SU-DHL-6 (cell line): Measurements from ENCODE around the gene MRGPRF.

ENCODE experiments used
- H2AFZ ChIP-seq: fragments of 200-600 bp; sonication (generic); 2 replicates; pipeline ENCODE4 v1.6.1; 2014; ENCODE audit warnings: low read depth, mild to moderate bottlenecking, moderate library complexity, mixed read lengths, antibody characterized with exemption, low read length; ENCODE audit not compliant: severe bottlenecking
- H3F3A ChIP-seq: fragments of 200-600 bp; shearing (Covaris generic); 2 replicates; pipeline ENCODE4 v1.6.0; 2016; ENCODE audit warnings: antibody characterized with exemption, mild to moderate bottlenecking; ENCODE audit not compliant: insufficient read depth
- H3K27ac ChIP-seq: fragments of 200-600 bp; sonication (generic); 2 replicates; pipeline ENCODE4 v1.5.1; 2016; ENCODE audit warnings: low read depth, mild to moderate bottlenecking, low read length, moderate library complexity, mixed read lengths
- H3K27me3 ChIP-seq: fragments of 200-600 bp; sonication (generic), shearing (Covaris generic); 2 replicates; pipeline ENCODE4 v1.6.0; 2014; ENCODE audit warnings: mild to moderate bottlenecking, low read length
- H3K36me3 ChIP-seq: fragments of 200-600 bp; sonication (generic); 2 replicates; pipeline ENCODE4 v1.6.1; 2014; ENCODE audit warnings: mild to moderate bottlenecking, low read length, mixed read lengths
- H3K4me2 ChIP-seq: fragments of 300-600, 200-600 bp; shearing (Covaris generic), sonication (generic); 2 replicates; pipeline ENCODE4 v1.6.0; 2014; ENCODE audit warnings: low read length, low read depth, mild to moderate bottlenecking; ENCODE audit not compliant: poor library complexity, severe bottlenecking
- H3K4me3 ChIP-seq: fragments of 200-600 bp; sonication (generic); 2 replicates; pipeline ENCODE4 v1.5.1; 2014; ENCODE audit warnings: antibody characterized with exemption, low read length, mild to moderate bottlenecking, mixed read lengths; ENCODE audit not compliant: insufficient read depth, poor library complexity, severe bottlenecking
- H3K79me2 ChIP-seq: fragments of 200-600 bp; sonication (generic); 2 replicates; pipeline ENCODE4 v1.6.1; 2014; ENCODE audit warnings: mild to moderate bottlenecking, low read length, moderate library complexity; ENCODE audit not compliant: insufficient read depth
- H3K9ac ChIP-seq: fragments of 200-600 bp; sonication (generic); 2 replicates; pipeline ENCODE4 v1.7.0; 2014; ENCODE audit warnings: mild to moderate bottlenecking, low read length
- H3K9me2 ChIP-seq: fragments of 200-600 bp; sonication (generic); replicated peaks from 2 replicates; pipeline ENCODE4 v1.6.1; 2014; ENCODE audit warnings: low read length; ENCODE audit not compliant: insufficient read depth
- H3K9me3 ChIP-seq: fragments of 200-600 bp; sonication (generic); 2 replicates; pipeline ENCODE4 v1.6.1; 2014; ENCODE audit warnings: low read length, mixed read lengths; ENCODE audit not compliant: insufficient read depth
- H4K20me1 ChIP-seq: fragments of 200-600 bp; sonication (generic); 2 replicates; pipeline ENCODE4 v1.6.1; 2014; ENCODE audit warnings: low read depth, mild to moderate bottlenecking, antibody characterized with exemption, low read length, moderate library complexity, mixed read lengths
- CTCF ChIP-seq: fragments of 200-600 bp; sonication (generic); IDR thresholded peaks from one replicate; pipeline ENCODE4 v1.5.1; 2017; ENCODE audit warnings: antibody characterized with exemption, mild to moderate bottlenecking, low read length, moderate library complexity; ENCODE audit not compliant: insufficient read depth, poor library complexity, severe bottlenecking
- EZH2phosphoT487 ChIP-seq: fragments of 200-600 bp; sonication (generic), shearing (Covaris generic); conservative IDR thresholded peaks from 2 replicates; pipeline ENCODE4 v1.6.1; 2018; ENCODE audit warnings: mild to moderate bottlenecking, antibody characterized with exemption, low read length, moderate library complexity, mixed read lengths

MRGPRF gene

DNA sequence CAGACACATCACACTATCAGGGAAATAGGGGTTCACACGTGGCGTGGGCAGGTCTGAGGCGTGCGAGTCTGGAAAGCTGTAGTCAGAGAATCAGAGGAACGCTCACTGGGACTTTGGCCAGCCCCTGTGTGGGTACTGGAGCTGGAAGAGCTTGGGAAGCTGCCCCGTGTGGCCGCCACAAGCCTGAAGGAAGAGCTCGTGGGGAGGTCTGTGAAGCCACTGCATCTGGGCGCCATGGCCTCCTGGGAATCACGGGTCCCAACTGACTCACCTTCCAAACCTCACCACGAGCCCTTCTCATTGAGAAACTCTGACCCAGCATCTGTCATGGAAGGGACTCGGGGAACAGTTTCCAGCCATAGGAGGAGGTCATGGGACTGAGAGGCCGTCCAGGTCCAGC is 5.9 kb upstream of the MRGPRF start:
- Histone ChIP-seq H3K4me3 (no peak overlapping the region), H3K36me3 (no peaks in the 10 kb centered on the region), H3F3A (no peaks in the 10 kb centered on the region), H3K27ac (no peak overlapping the region), H3K9ac (no peak overlapping the region), H2AFZ (no peak overlapping the region), H3K9me3 (no peaks in the 10 kb centered on the region), H3K4me2 (no peak overlapping the region), H3K79me2 (no peaks in the 10 kb centered on the region), H4K20me1 (no peaks in the 10 kb centered on the region), H3K9me2 (no peaks in the 10 kb centered on the region), H3K27me3 (no peaks in the 10 kb centered on the region)
- no peak for TF ChIP-seq CTCF
- no peak for TF ChIP-seq EZH2phosphoT487

DNA sequence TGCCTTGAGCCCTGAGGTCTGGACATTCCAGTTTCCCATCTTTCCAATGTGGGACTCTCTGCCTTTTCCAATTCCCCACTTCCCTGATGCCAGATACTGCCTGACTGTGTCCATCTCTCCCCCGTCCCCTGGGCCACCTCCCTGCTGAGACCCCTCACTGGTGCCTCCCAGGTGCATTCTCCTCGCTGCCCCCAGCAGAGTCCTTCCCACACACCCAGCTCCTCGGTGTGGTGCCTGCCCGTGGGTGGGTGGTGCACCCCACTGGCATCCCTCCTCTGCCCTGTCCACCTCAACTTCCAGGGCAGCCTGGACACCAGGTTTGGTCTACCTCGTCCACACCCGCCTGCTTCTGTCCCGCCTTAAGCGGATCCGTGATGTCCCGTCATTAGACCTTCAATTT is 4.9 kb upstream of the MRGPRF start:
- no peak for TF ChIP-seq CTCF
- Histone ChIP-seq H2AFZ (no peak overlapping the region), H3K36me3 (no peaks in the 10 kb centered on the region), H4K20me1 (no peaks in the 10 kb centered on the region), H3K27me3 (no peaks in the 10 kb centered on the region), H3K9ac (no peak overlapping the region), H3K27ac (no peak overlapping the region), H3K4me3 (no peak overlapping the region), H3K79me2 (no peaks in the 10 kb centered on the region), H3K9me2 (no peaks in the 10 kb centered on the region), H3K4me2 (no peak overlapping the region), H3K9me3 (no peaks in the 10 kb centered on the region), H3F3A (no peaks in the 10 kb centered on the region)

GRCh38 chr11:69014898-69015549 is 2.0 kb upstream of the MRGPRF start:
- H3K36me3 ChIP-seq, result no peaks in the 10 kb centered on the region
- H4K20me1 ChIP-seq, result no peaks in the 10 kb centered on the region
- H2AFZ ChIP-seq, result no peak overlapping the region
- H3K4me2 ChIP-seq, result no peak overlapping the region
- no peaks in the 10 kb centered on the region for H3K9me3 ChIP-seq
- H3K27ac ChIP-seq, result no peak overlapping the region
- H3K4me3 ChIP-seq, result no peak overlapping the region
- no peaks in the 10 kb centered on the region for H3K9me2 ChIP-seq
- H3K79me2 ChIP-seq, result no peaks in the 10 kb centered on the region
- H3K9ac ChIP-seq, result no peak overlapping the region
- H3F3A ChIP-seq, result no peaks in the 10 kb centered on the region
- TF ChIP-seq CTCF (no peak), EZH2phosphoT487 (no peak)
- H3K27me3 ChIP-seq, result no peaks in the 10 kb centered on the region
